Transverse colon (tissue), 4 donors: ENCODE measurements around the gene SEC16A. TPM values are rescaled to one million over a fixed set of nuclear protein-coding genes. Genes with fewer than 3 reads are reported as not detected.

Source experiments
- DNase-seq: peaks from one replicate; pipeline ENCODE4 v3.0.0-alpha.2; 2019
- H3K27ac ChIP-seq, 4 donors: fragments of 200-600 bp; sonication (generic); 2 replicates each; pipeline ENCODE4 v1.5.1; 2016 to 2018; ENCODE audit warnings: inconsistent platforms in 4 of 4
- H3K27me3 ChIP-seq: fragments of 200-600 bp; sonication (generic); 2 replicates; pipeline ENCODE4 v1.5.1; 2017; ENCODE audit warnings: inconsistent platforms
- H3K36me3 ChIP-seq, 4 donors: fragments of 200-600 bp; sonication (generic); 2 replicates each; pipeline ENCODE4 v1.5.1; 2017 to 2019; ENCODE audit warnings: inconsistent platforms in 4 of 4
- H3K4me1 ChIP-seq, 4 donors: fragments of 200-600 bp; sonication (generic); 2 replicates each; pipeline ENCODE4 v1.5.1; 2017 to 2020; ENCODE audit warnings: inconsistent platforms in 4 of 4
- H3K4me3 ChIP-seq, 4 donors: fragments of 200-600 bp; sonication (generic); 1 replicate in 1 of 4; 2 replicates in 3 of 4; pipeline versions ENCODE4 v1.5.1 to v1.6.1; 2017 to 2019; ENCODE audit warnings: inconsistent platforms in 4 of 4
- H3K9me3 ChIP-seq, 2 donors: fragments of 200-600 bp; sonication (generic); 2 replicates each; pipeline ENCODE4 v1.5.1; 2017 to 2019; ENCODE audit warnings: inconsistent platforms in 2 of 2
- CTCF ChIP-seq, 5 experiments: fragments of 200-600 bp in 3 of 5; fragments of 450-650 bp in 2 of 5; sonication (generic) in 3 of 5; IDR thresholded peaks; 1 replicate in 2 of 5; 2 replicates in 3 of 5; pipeline ENCODE4 v1.5.1; 2016 to 2017; ENCODE audit warnings: antibody characterized with exemption in 5 of 5, inconsistent platforms in 3 of 5, mild to moderate bottlenecking in 2 of 5, moderate library complexity in 1 of 5
- EP300 ChIP-seq: sonication (generic); formaldehyde crosslinking; IDR thresholded peaks from one replicate; pipeline ENCODE4 v1.6.1; 2017; ENCODE audit warnings: antibody characterized with exemption, low read depth
- POLR2A ChIP-seq: fragments of 450-650 bp; IDR thresholded peaks from one replicate; pipeline ENCODE4 v1.6.1; 2016; ENCODE audit warnings: antibody characterized with exemption, mild to moderate bottlenecking, moderate library complexity
- POLR2AphosphoS5 ChIP-seq, 3 donors: sonication (generic); formaldehyde crosslinking; IDR thresholded peaks; one replicate each; pipeline ENCODE4 v1.6.1; 2016; ENCODE audit warnings: antibody characterized with exemption in 3 of 3
- WGBS, 2 donors: methylation state at CpG; one replicate each; pipeline ENCODE4 v1.1.5; 2018; ENCODE audit warnings: low coverage in 1 of 2; 5-methylcytosine and 5-hydroxymethylcytosine counted together
- in situ Hi-C, 4 donors: fragments of 200-750 bp; cut with MboI; loops; one replicate each; pipeline versions ENCODE4 v1.15.0 to v1.15.1; 2017; ENCODE audit warnings: low sequenced_read_pairs in 3 of 4, low pct_ligation_motif_present in 1 of 4, low pct_unique_long_range_greater_than_20kb in 1 of 4
- intact Hi-C: fragments of 100-400 bp; cut with DNase I; formaldehyde crosslinking; loops from one replicate; pipeline ENCODE4 v1.15.1; 2023; ENCODE audit warnings: low total_unique reads
- total RNA-seq, 4 donors: library from RNA; depleted of rRNA; stranded (reverse); fragments of >200 nt; gene quantifications; one replicate each; pipeline ENCODE4 v1.1.0, GENCODE V29; 2016

Gene SEC16A
- total RNA-seq, 4 donors from 2014 or later = 54.1 to 75.9 (median 65.8) TPM

- no peak overlapping the region for H3K27ac ChIP-seq
- TF ChIP-seq POLR2AphosphoS5 (IDR thresholded peaks at IDR 0.05) (no peak), EP300 (no peak), CTCF (IDR thresholded peaks at IDR 0.05) (no peak), POLR2A (no peak)
- intact Hi-C loops (no loop called here), in situ Hi-C loops (no loop called here)
- no peaks in the 10 kb centered on the region for H3K9me3 ChIP-seq
- no peaks in the 10 kb centered on the region for H3K27me3 ChIP-seq
- no peak overlapping the region for H3K4me3 ChIP-seq
- 60 to 82% methylated on average over 4 to 17 of the region's 17 CpGs for WGBS, 2 donors
- peaks cover 0 to 20% (median 10%) of the 10 kb centered on the region in 4 donors for H3K36me3 ChIP-seq
- H3K4me1 ChIP-seq = no peaks in the 10 kb centered on the region
- no peak for DNase-seq
These were observed 12.5 kb upstream of the SEC16A start for GRCh38 chr9:136495238-136495800.

- in situ Hi-C loops (loop anchor here in 3 of 4 donors (5.0 kb wide), 3 partner anchors 123 to 143 kb away; no protein-coding TSS in a partner anchor), intact Hi-C loops (no loop called here)
These were observed 11.8 kb upstream of the SEC16A start for GRCh38 chr9:136494531-136495215.

GRCh38 chr9:136494012-136494411, 11.2 kb upstream of the SEC16A start:
- peaks cover 0 to 8% (median 3%) of the 10 kb centered on the region in 4 donors for H3K36me3 ChIP-seq
- in situ Hi-C loops = loop anchor here in 3 of 4 donors (5.0 kb wide), 3 partner anchors 123 to 143 kb away; no protein-coding TSS in a partner anchor
- no peak overlapping the region for H3K27ac ChIP-seq
- TF ChIP-seq POLR2AphosphoS5 (IDR thresholded peaks at IDR 0.05) (no peak), EP300 (no peak), POLR2A (no peak), CTCF (IDR thresholded peaks at IDR 0.05) (no peak)
- H3K27me3 ChIP-seq = no peaks in the 10 kb centered on the region
- H3K4me1 ChIP-seq = no peaks in the 10 kb centered on the region
- intact Hi-C loops = no loop called here
- H3K4me3 ChIP-seq = no peak overlapping the region
- no peaks in the 10 kb centered on the region for H3K9me3 ChIP-seq
- no peak for DNase-seq
- 66% methylated on average over 9 of the region's 9 CpGs; no CpG with 5 or more reads in 1 of the 2 donors for WGBS, 2 donors

More at GRCh38 chr9:136494531-136495215, 11.8 kb upstream of the SEC16A start:
- H3K36me3 ChIP-seq = peaks cover 0 to 14% (median 7%) of the 10 kb centered on the region in 4 donors
- no peaks in the 10 kb centered on the region for H3K4me1 ChIP-seq
- TF ChIP-seq POLR2A = no peak
- TF ChIP-seq CTCF (IDR thresholded peaks at IDR 0.05) = no peak
- no peak for DNase-seq
- WGBS, 2 donors = 79% methylated on average over 28 of the region's 29 CpGs; no CpG with 5 or more reads in 1 of the 2 donors
- H3K4me3 ChIP-seq = no peak overlapping the region
- H3K27me3 ChIP-seq = no peaks in the 10 kb centered on the region
- H3K27ac ChIP-seq = no peak overlapping the region
- no peaks in the 10 kb centered on the region for H3K9me3 ChIP-seq

GRCh38 chr9:136493567-136493971, 10.7 kb upstream of the SEC16A start:
- intact Hi-C loops = no loop called here
- no peak overlapping the region for H3K27ac ChIP-seq
- peaks cover 0 to 6% (median 2%) of the 10 kb centered on the region in 4 donors for H3K36me3 ChIP-seq
- no peaks in the 10 kb centered on the region for H3K9me3 ChIP-seq
- WGBS, 2 donors = 77% methylated on average over 5 of the region's 8 CpGs; no CpG with 5 or more reads in 1 of the 2 donors
- DNase-seq = no peak
- TF ChIP-seq EP300 = no peak
- TF ChIP-seq POLR2A = no peak
- TF ChIP-seq POLR2AphosphoS5 (IDR thresholded peaks at IDR 0.05) = no peak
- no peak for TF ChIP-seq CTCF (IDR thresholded peaks at IDR 0.05)
- H3K4me3 ChIP-seq = no peak overlapping the region
- H3K27me3 ChIP-seq = no peaks in the 10 kb centered on the region
- in situ Hi-C loops = loop anchor here in 3 of 4 donors (5.0 kb wide), 3 partner anchors 124 to 144 kb away; no protein-coding TSS in a partner anchor
- peaks cover 0 to under 1% (median under 1%) of the 10 kb centered on the region in 4 donors for H3K4me1 ChIP-seq
